Esophagus muscularis mucosa (tissue), 3 donors: ENCODE measurements around the gene PLEKHA8.

ENCODE experiments used
- POLR2A ChIP-seq: fragments of 450-650 bp; IDR thresholded peaks from one replicate; pipeline ENCODE4 v1.6.1; 2017; ENCODE audit warnings: antibody characterized with exemption, moderate library complexity, mild to moderate bottlenecking, low read depth
- POLR2AphosphoS5 ChIP-seq, 2 donors: sonication (generic); formaldehyde crosslinking; IDR thresholded peaks; one replicate each; pipeline ENCODE4 v1.6.1; 2017; ENCODE audit warnings: antibody characterized with exemption in 2 of 2
- TF ChIP-seq, protein P1 (sequence below), 3 experiments: fragments of 200-600 bp in 2 of 3; fragments of 450-650 bp in 1 of 3; sonication (generic) in 2 of 3; IDR thresholded peaks; one replicate each; pipeline ENCODE4 v1.5.1; 2017 to 2019; ENCODE audit warnings: antibody characterized with exemption in 3 of 3, mild to moderate bottlenecking in 2 of 3, moderate library complexity in 1 of 3

DNA sequence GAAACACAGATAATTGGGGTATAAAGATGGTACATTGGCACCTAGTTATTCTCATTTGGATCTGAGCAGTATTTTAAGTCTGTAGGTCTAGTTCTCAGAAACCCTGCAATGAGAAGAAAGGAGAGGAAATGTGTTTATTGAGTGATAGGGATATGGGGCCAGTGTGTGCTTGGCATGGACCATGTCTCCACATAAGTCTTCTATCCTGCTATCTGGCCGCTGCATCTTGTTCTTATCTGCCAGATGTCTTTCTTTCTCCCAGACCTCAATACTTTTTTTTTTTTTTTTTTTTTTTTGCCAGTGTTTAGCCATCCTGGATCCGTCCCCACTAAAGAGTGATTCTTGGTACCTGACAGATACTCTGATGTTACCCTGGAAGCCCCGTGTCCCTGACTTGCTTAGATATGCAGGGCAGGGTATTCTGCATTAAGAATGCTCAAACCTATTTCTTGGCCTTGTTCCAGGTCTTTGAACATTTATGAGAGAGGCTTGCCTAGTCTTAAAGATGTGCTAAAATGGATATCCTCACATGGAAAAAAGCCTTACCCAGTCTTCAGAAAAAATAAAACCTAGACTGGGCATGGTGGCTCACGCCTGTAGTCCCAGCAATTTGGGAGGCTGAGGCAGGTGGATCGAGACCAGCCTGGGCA lies 116.6 kb downstream of the PLEKHA8 start:
- TF ChIP-seq, protein P1, sequence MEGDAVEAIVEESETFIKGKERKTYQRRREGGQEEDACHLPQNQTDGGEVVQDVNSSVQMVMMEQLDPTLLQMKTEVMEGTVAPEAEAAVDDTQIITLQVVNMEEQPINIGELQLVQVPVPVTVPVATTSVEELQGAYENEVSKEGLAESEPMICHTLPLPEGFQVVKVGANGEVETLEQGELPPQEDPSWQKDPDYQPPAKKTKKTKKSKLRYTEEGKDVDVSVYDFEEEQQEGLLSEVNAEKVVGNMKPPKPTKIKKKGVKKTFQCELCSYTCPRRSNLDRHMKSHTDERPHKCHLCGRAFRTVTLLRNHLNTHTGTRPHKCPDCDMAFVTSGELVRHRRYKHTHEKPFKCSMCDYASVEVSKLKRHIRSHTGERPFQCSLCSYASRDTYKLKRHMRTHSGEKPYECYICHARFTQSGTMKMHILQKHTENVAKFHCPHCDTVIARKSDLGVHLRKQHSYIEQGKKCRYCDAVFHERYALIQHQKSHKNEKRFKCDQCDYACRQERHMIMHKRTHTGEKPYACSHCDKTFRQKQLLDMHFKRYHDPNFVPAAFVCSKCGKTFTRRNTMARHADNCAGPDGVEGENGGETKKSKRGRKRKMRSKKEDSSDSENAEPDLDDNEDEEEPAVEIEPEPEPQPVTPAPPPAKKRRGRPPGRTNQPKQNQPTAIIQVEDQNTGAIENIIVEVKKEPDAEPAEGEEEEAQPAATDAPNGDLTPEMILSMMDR (IDR thresholded peaks at IDR 0.05), result no peak
- no peak for TF ChIP-seq POLR2A
- TF ChIP-seq POLR2AphosphoS5 (IDR thresholded peaks at IDR 0.05), result no peak
